ENCODE measurements around the gene ATP5MG.
"Not testable (repeated sequence)": the region's sequence is repeated elsewhere in the genome, so short reads cannot be mapped to it uniquely, and the experiment has no call there.

The ATP5MG gene

GRCh38 chr11:118401151-118401879 lies at the start of gene ATP5MG:
ATP5MG (plus strand) TSS chr11:118401606; CDS start chr11:118401666, 60 bp downstream.
- peak; percentile 82 for DNase-seq

- no peak for DNase-seq
Observed at GRCh38 chr11:118353084-118353710, 48.2 kb upstream of the ATP5MG start.

- no peak for DNase-seq
Observed at GRCh38 chr11:118358071-118358470, 43.3 kb upstream of the ATP5MG start.

GRCh38 chr11:118359295-118359958 lies 42.0 kb upstream of the ATP5MG start, which contains the start of gene UBE4A:
UBE4A (plus strand) TSS chr11:118359600; CDS start chr11:118365081, 5,481 bp downstream.
- DNase-seq, result peak; percentile 86

GRCh38 chr11:118364956-118365615 lies 36.3 kb upstream of the ATP5MG start:
- no peak for DNase-seq

GRCh38 chr11:118366287-118366686 lies 35.1 kb upstream of the ATP5MG start:
- no peak for DNase-seq

GRCh38 chr11:118370774-118371173 lies 30.6 kb upstream of the ATP5MG start:
- DNase-seq, result no peak

- no peak for DNase-seq
Observed at GRCh38 chr11:118373263-118373662, 28.1 kb upstream of the ATP5MG start.

GRCh38 chr11:118373871-118374270 lies 27.5 kb upstream of the ATP5MG start:
- no peak for DNase-seq

- DNase-seq, result no peak
Observed at GRCh38 chr11:118374729-118375128, 26.7 kb upstream of the ATP5MG start.

GRCh38 chr11:118375978-118376377 lies 25.4 kb upstream of the ATP5MG start:
- DNase-seq, result no peak

- no peak for DNase-seq
Observed at GRCh38 chr11:118379497-118379896, 21.9 kb upstream of the ATP5MG start.

GRCh38 chr11:118380571-118380970 lies 20.8 kb upstream of the ATP5MG start:
- no peak for DNase-seq

GRCh38 chr11:118382954-118383353 lies 18.5 kb upstream of the ATP5MG start:
- DNase-seq, result no peak

GRCh38 chr11:118383657-118384056 lies 17.7 kb upstream of the ATP5MG start:
- DNase-seq, result no peak

GRCh38 chr11:118396097-118396501 lies 5.3 kb upstream of the ATP5MG start:
- no peak for DNase-seq

- no peak for DNase-seq
Observed at GRCh38 chr11:118397448-118397847, 4.0 kb upstream of the ATP5MG start.

- DNase-seq, result no peak
Observed at GRCh38 chr11:118398791-118399559, 2.4 kb upstream of the ATP5MG start.

GRCh38 chr11:118401880-118402590 lies 629 bp downstream of the ATP5MG start:
- DNase-seq, result peak; percentile 83

GRCh38 chr11:118402594-118402993 lies 1.2 kb downstream of the ATP5MG start:
- DNase-seq, result not testable (repeated sequence)

- DNase-seq, result no peak
Observed at GRCh38 chr11:118406599-118407166, 5.3 kb downstream of the ATP5MG start.

Measured in HCEC 1CT (cell line).